Measurements from ENCODE around the gene ZNF444.

DNA sequence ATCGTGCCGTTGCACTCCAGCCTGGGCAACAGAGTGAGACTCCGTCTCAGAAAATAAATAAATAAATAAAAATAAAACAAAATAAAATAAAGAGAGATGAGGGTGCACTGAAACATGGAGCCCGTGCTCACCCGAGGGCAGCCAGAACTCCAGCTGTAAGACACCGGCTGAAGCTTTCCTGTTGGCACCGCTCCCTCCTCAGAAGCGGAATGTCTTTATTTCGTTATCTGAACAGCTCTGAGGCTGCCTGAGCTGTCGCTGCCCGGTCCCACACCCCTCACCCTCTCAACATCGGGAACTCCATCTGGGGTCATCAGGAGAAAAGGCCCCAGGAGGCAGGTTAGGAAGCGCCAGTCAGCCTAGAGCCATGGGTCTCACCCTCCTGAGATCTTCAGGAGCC, 44.4 kb upstream of the ZNF444 start:
- TF ChIP-seq CTCF (IDR thresholded peaks at IDR 0.05 in 2 of 3, conservative IDR thresholded peaks at IDR 0.05 in 1 of 3; ENCODE audit: borderline replicate concordance in 1 of 3, insufficient read depth in 1 of 3, low read depth in 2 of 3, low read length in 2 of 3) (no peak), ZBTB33 (IDR thresholded peaks at IDR 0.05; ENCODE audit: extremely low read depth, insufficient replicate concordance, low read length) (no peak), JUND (IDR thresholded peaks at IDR 0.05) (no peak), POLR2AphosphoS5 (IDR thresholded peaks at IDR 0.05; ENCODE audit: low read depth, low read length) (no peak), POLR2A (IDR thresholded peaks at IDR 0.05; ENCODE audit: borderline replicate concordance, extremely low read depth, insufficient read depth, insufficient read length) (no peak), CEBPB (IDR thresholded peaks at IDR 0.05; ENCODE audit: low read depth) (no peak), RAD21 (IDR thresholded peaks at IDR 0.05; ENCODE audit: low read depth) (no peak)
- TF ChIP-seq, protein P1, sequence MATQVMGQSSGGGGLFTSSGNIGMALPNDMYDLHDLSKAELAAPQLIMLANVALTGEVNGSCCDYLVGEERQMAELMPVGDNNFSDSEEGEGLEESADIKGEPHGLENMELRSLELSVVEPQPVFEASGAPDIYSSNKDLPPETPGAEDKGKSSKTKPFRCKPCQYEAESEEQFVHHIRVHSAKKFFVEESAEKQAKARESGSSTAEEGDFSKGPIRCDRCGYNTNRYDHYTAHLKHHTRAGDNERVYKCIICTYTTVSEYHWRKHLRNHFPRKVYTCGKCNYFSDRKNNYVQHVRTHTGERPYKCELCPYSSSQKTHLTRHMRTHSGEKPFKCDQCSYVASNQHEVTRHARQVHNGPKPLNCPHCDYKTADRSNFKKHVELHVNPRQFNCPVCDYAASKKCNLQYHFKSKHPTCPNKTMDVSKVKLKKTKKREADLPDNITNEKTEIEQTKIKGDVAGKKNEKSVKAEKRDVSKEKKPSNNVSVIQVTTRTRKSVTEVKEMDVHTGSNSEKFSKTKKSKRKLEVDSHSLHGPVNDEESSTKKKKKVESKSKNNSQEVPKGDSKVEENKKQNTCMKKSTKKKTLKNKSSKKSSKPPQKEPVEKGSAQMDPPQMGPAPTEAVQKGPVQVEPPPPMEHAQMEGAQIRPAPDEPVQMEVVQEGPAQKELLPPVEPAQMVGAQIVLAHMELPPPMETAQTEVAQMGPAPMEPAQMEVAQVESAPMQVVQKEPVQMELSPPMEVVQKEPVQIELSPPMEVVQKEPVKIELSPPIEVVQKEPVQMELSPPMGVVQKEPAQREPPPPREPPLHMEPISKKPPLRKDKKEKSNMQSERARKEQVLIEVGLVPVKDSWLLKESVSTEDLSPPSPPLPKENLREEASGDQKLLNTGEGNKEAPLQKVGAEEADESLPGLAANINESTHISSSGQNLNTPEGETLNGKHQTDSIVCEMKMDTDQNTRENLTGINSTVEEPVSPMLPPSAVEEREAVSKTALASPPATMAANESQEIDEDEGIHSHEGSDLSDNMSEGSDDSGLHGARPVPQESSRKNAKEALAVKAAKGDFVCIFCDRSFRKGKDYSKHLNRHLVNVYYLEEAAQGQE (IDR thresholded peaks at IDR 0.05; ENCODE audit: low read depth): no peak
- TF ChIP-seq, protein P2, sequence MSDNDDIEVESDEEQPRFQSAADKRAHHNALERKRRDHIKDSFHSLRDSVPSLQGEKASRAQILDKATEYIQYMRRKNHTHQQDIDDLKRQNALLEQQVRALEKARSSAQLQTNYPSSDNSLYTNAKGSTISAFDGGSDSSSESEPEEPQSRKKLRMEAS (IDR thresholded peaks at IDR 0.05): no peak
